Colonic mucosa (tissue), 4 donors: ENCODE data around the gene YAP1. TPM values are rescaled to one million over a fixed set of nuclear protein-coding genes. Genes with fewer than 3 reads are reported as not detected.
A peak's percentile ranks its signal among the peaks of the same experiment; 100 is the strongest.

Experiments used
- DNase-seq: peaks from one replicate; pipeline ENCODE4 v3.0.0-alpha.2; 2020
- H3K27ac ChIP-seq: fragments of 200-600 bp; one replicate; pipeline ENCODE4 v1.8.0; 2021
- H3K27me3 ChIP-seq: fragments of 200-600 bp; one replicate; pipeline ENCODE4 v1.8.0; 2021
- H3K36me3 ChIP-seq: fragments of 200-600 bp; one replicate; pipeline ENCODE4 v1.8.0; 2021
- H3K4me1 ChIP-seq: fragments of 200-600 bp; one replicate; pipeline ENCODE4 v1.8.0; 2021; ENCODE audit warnings: mild to moderate bottlenecking
- H3K4me3 ChIP-seq: fragments of 200-600 bp; one replicate; pipeline ENCODE4 v1.8.0; 2021
- H3K9ac ChIP-seq, 2 donors: one replicate each; pipeline ENCODE4 v1.7.0; 2013; ENCODE audit warnings: control low read depth in 2 of 2, low read depth in 2 of 2, low read length in 2 of 2
- H3K9me3 ChIP-seq: fragments of 200-600 bp; one replicate; pipeline ENCODE4 v1.8.0; 2021
- intact Hi-C: fragments of 100-400 bp; cut with DNase I; formaldehyde crosslinking; loops from one replicate; pipeline ENCODE4 v1.14.1; 2022
- total RNA-seq, 2 donors: library from RNA; stranded (reverse); fragmentation: NEBNext Ultra II Directional in 1 of 2; extraction: Animal tissue kit (Norgen Biotek cat#: 25700) in 1 of 2; gene quantifications; one replicate each; pipeline ENCODE4 v1.2.1, GENCODE V29; 2021
- TF ChIP-seq, protein P1 (sequence below): fragments of 200-600 bp; IDR thresholded peaks from one replicate; pipeline ENCODE4 v1.8.0; 2022; ENCODE audit warnings: antibody characterized with exemption, mild to moderate bottlenecking
- donor health status: healthy.
- donor health status: DM: no; HTN: no; CAD: no.
- donor health status: DM: no; HTN: no; CAD: no.

YAP1 gene
- total RNA-seq, 2 donors from 2014 or later: 43.9 to 71.7 TPM

DNA sequence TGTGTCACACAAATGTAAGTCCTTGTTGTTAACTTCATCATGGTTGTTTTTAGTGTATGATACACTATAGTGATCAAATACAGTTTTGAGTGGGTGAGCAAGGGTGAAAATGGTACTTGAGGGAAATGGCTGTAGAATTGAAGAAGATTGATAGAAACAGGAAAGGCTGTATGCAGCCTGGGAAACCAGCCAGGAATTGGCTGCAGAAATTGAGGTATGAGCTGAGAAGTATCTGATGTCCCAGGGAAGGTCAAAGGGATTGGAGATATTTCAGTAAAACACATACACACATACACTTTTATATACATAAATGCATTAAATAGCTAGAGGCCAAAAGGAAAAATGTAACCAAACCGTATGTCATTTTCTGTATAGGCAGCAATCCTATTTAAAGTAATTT lies 13.1 kb upstream of the YAP1 start:
- no peak for DNase-seq
- H3K27ac ChIP-seq: no peak overlapping the region
- no peaks in the 10 kb centered on the region for H3K9me3 ChIP-seq
- no peaks in the 10 kb centered on the region for H3K27me3 ChIP-seq
- no peak overlapping the region for H3K4me3 ChIP-seq
- intact Hi-C loops: no loop called here
- TF ChIP-seq, protein P1, sequence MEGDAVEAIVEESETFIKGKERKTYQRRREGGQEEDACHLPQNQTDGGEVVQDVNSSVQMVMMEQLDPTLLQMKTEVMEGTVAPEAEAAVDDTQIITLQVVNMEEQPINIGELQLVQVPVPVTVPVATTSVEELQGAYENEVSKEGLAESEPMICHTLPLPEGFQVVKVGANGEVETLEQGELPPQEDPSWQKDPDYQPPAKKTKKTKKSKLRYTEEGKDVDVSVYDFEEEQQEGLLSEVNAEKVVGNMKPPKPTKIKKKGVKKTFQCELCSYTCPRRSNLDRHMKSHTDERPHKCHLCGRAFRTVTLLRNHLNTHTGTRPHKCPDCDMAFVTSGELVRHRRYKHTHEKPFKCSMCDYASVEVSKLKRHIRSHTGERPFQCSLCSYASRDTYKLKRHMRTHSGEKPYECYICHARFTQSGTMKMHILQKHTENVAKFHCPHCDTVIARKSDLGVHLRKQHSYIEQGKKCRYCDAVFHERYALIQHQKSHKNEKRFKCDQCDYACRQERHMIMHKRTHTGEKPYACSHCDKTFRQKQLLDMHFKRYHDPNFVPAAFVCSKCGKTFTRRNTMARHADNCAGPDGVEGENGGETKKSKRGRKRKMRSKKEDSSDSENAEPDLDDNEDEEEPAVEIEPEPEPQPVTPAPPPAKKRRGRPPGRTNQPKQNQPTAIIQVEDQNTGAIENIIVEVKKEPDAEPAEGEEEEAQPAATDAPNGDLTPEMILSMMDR: no peak
- H3K36me3 ChIP-seq: no peaks in the 10 kb centered on the region
- H3K4me1 ChIP-seq: no peaks in the 10 kb centered on the region
- H3K9ac ChIP-seq: no peak overlapping the region

DNA sequence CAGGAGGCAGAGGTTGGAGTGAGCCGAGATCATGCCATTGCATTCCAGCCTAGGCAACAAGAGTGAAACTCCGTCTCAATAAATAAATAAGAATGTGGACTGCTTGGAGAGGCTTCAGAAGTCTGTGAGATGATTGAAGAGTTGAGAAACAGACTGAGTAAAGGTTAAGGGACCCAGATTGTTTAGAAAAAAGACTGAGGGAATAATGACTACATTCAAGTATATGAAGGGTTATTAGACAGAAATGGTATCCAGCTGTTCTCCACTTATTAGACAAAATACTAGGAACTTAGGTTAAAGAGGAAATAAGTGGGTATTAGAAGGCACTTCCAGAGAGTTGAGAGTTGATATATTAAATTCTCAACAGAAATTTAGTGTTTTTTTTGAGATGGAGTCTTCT lies 10.5 kb upstream of the YAP1 start:
- Histone ChIP-seq H3K36me3 (no peaks in the 10 kb centered on the region), H3K4me3 (no peak overlapping the region), H3K4me1 (no peaks in the 10 kb centered on the region), H3K9me3 (no peaks in the 10 kb centered on the region), H3K27me3 (no peaks in the 10 kb centered on the region), H3K27ac (no peak overlapping the region), H3K9ac (no peak overlapping the region)
- intact Hi-C loops: no loop called here
- TF ChIP-seq, protein P1: no peak
- no peak for DNase-seq

DNA sequence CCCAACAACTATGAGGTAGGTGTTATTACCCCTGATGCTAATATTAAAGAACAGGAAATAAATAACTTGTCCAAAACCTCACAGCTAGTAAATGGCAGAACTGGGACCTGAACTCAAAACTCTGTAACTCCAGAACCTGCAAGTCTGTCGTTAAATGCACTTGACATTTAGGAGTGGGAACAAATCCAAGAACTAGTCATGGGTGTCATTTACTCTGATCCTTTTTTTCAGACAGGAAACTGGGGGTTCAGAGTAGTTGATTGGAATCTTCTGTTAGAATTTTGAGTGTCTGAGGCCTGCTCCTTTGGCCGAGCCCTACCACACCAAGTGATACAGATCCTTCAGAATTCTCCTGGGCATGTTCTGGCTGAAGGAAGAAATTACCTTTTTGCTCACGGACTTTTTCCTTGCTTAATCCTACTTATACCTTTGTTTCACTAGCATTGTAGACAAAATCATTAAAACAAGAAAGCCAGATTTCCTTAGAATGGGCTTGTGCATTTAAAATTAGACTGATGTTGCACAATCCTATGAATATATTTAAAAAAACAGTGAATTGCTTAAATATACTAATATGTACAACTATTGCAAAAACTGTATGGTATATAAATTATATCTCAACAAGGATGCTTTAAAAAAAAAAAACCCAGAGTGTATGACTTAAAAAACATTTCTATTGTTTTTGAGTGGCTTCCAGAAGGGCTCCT lies 1.4 kb upstream of the YAP1 start:
- Histone ChIP-seq H3K4me1 (no peaks in the 10 kb centered on the region), H3K27me3 (no peaks in the 10 kb centered on the region), H3K36me3 (no peaks in the 10 kb centered on the region), H3K9ac (no peak overlapping the region), H3K9me3 (no peaks in the 10 kb centered on the region), H3K27ac (no peak overlapping the region), H3K4me3 (no peak overlapping the region)
- TF ChIP-seq, protein P1: no peak
- DNase-seq: no peak
- intact Hi-C loops: no loop called here

DNA sequence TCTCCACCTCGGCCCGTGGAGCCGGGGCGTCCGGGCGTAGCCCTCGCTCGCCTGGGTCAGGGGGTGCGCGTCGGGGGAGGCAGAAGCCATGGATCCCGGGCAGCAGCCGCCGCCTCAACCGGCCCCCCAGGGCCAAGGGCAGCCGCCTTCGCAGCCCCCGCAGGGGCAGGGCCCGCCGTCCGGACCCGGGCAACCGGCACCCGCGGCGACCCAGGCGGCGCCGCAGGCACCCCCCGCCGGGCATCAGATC lies 439 bp downstream of the YAP1 start:
- intact Hi-C loops: no loop called here
- TF ChIP-seq, protein P1: no peak

DNA sequence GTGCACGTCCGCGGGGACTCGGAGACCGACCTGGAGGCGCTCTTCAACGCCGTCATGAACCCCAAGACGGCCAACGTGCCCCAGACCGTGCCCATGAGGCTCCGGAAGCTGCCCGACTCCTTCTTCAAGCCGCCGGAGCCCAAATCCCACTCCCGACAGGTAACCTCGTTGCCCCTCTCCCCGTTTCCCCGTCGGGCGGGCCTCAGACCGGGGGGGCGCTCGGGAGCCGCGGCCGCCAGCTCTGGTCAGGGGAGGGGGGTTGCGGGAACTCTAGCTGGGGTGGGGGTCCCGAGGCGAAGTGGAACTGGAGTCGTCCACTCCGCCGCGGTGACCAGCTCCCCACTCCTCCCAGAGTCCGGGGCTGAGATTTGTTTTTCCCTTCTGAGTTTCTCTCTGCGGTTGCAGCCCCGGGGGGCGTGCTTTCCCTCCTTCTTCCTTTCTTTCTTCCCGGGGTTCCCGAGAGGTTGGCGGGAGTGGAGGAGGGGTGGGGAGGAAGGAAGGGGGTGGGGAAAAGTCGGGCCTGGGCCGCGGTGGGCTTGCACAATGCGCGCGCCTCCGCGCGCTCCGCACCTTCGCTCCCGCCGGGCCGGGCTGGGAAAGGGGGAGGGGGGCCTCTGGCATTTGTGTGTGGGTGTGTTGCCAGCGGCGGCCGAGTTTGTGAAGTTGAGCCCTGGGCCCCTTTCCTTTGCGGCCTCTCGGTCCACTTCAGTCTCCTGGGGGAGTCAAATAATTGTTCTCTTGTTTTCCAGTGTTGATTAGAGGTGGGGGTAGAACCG lies 952 bp downstream of the YAP1 start:
- no peaks in the 10 kb centered on the region for H3K27me3 ChIP-seq
- H3K4me1 ChIP-seq: peaks cover 4% of the 10 kb centered on the region
- TF ChIP-seq, protein P1: no peak
- peak overlapping the region; percentile 78 for H3K4me3 ChIP-seq
- intact Hi-C loops: no loop called here
- peak; percentile 75 for DNase-seq
- peak overlapping the region; percentile 96 for H3K27ac ChIP-seq
- H3K36me3 ChIP-seq: no peaks in the 10 kb centered on the region
- no peaks in the 10 kb centered on the region for H3K9me3 ChIP-seq
- H3K9ac ChIP-seq: peak overlapping the region; percentile 86 to 91

More for the DNA sequence above, 439 bp downstream of the YAP1 start:
- H3K4me3 ChIP-seq: peak overlapping the region; percentile 78
- H3K27ac ChIP-seq: peak overlapping the region; percentile 96
- H3K9me3 ChIP-seq: no peaks in the 10 kb centered on the region
- no peaks in the 10 kb centered on the region for H3K27me3 ChIP-seq
- peaks cover under 1% of the 10 kb centered on the region for H3K4me1 ChIP-seq
- no peak for DNase-seq
- no peaks in the 10 kb centered on the region for H3K36me3 ChIP-seq
- peak overlapping the region; percentile 86 to 91 for H3K9ac ChIP-seq
